Coronary artery (tissue), 2 donors: ENCODE results near the gene BCAR3.
A peak's percentile ranks its signal among the peaks of the same experiment; 100 is the strongest.

Source experiments
- DNase-seq: peaks from one replicate; pipeline ENCODE4 v3.0.0-alpha.2; 2017; ENCODE audit warnings: low spot score
- H3K27ac ChIP-seq, 2 donors: fragments of 200-600 bp; sonication (generic); one replicate each; pipeline ENCODE4 v1.5.1; 2016 to 2019
- H3K4me3 ChIP-seq: fragments of 200-600 bp; sonication (generic); 2 replicates; pipeline ENCODE4 v1.5.1; 2016; ENCODE audit warnings: mild to moderate bottlenecking, moderate library complexity
- CTCF ChIP-seq: fragments of 200-600 bp; sonication (generic); IDR thresholded peaks from one replicate; pipeline ENCODE4 v1.5.1; 2019; ENCODE audit warnings: antibody characterized with exemption

BCAR3 gene

GRCh38 chr1:93715529-93716126 is 34.0 kb upstream of the BCAR3 start:
- H3K27ac ChIP-seq, result peak overlapping the region in 1 of 2 donors; percentile 67
- no peak for DNase-seq

GRCh38 chr1:93714356-93714755 is 32.7 kb upstream of the BCAR3 start:
- no peak for DNase-seq
- Histone ChIP-seq H3K4me3 (no peak overlapping the region), H3K27ac (no peak overlapping the region)
- no peak for TF ChIP-seq CTCF

More at GRCh38 chr1:93715529-93716126, 34.0 kb upstream of the BCAR3 start:
- no peak for TF ChIP-seq CTCF
- H3K4me3 ChIP-seq, result no peak overlapping the region

- no peak for TF ChIP-seq CTCF
- DNase-seq, result no peak
- H3K27ac ChIP-seq, result no peak overlapping the region
- no peak overlapping the region for H3K4me3 ChIP-seq
These were observed 31.7 kb upstream of the BCAR3 start for GRCh38 chr1:93713341-93713740.

- DNase-seq, result no peak
- no peak for TF ChIP-seq CTCF
- Histone ChIP-seq H3K27ac (no peak overlapping the region), H3K4me3 (no peak overlapping the region)
These were observed 31.1 kb upstream of the BCAR3 start for GRCh38 chr1:93712741-93713140.

- H3K4me3 ChIP-seq, result no peak overlapping the region
- no peak for TF ChIP-seq CTCF
- H3K27ac ChIP-seq, result no peak overlapping the region
- DNase-seq, result peak; percentile 54
These were observed 29.1 kb upstream of the BCAR3 start for GRCh38 chr1:93710499-93711453.

- Histone ChIP-seq H3K27ac (no peak overlapping the region), H3K4me3 (no peak overlapping the region)
- peak; percentile 74 for DNase-seq
- no peak for TF ChIP-seq CTCF
These were observed 27.3 kb upstream of the BCAR3 start for GRCh38 chr1:93708734-93709481.
